ENCODE measurements around the gene BMPR1A.
"Not testable (repeated sequence)": the region's sequence is repeated elsewhere in the genome, so short reads cannot be mapped to it uniquely, and the experiment has no call there.

Gene BMPR1A

DNA sequence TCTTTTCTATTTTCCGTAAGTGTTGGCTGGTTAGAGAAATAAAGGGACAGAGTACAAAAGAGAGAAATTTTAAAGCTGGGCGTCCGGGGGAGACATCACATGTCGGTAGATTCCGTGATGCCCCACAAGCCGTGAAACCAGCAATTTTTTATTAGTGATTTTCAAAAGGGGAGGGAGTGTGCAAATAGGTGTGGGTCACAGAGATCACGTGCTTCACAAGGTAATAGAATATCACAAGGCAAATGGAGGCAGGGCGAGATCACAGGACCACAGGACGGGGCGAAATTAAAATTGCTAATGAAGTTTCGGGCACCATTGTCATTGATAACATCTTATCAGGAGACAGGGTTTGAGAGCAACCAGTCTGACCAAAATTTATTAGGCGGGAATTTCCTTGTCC is 97.2 kb downstream of the BMPR1A start:
- H3K4me3 Mint-ChIP-seq; H3K9me3 Mint-ChIP-seq; H3K27me3 Mint-ChIP-seq; H3K27ac Mint-ChIP-seq; H3K4me1 Mint-ChIP-seq (ENCODE audit: low read depth): not testable (repeated sequence)
- peaks cover 14% of the 10 kb centered on the region for H3K36me3 Mint-ChIP-seq (ENCODE audit: low read depth)

GRCh38 chr10:86855513-86855912 is 99.1 kb downstream of the BMPR1A start:
- no peaks in the 10 kb centered on the region for H3K27me3 Mint-ChIP-seq
- H3K4me3 Mint-ChIP-seq, result no peak overlapping the region
- H3K36me3 Mint-ChIP-seq (ENCODE audit: low read depth), result peaks cover 14% of the 10 kb centered on the region
- H3K9me3 Mint-ChIP-seq, result peaks cover 4% of the 10 kb centered on the region
- no peaks in the 10 kb centered on the region for H3K4me1 Mint-ChIP-seq (ENCODE audit: low read depth)
- no peak overlapping the region for H3K27ac Mint-ChIP-seq

- Mint-ChIP-seq H3K36me3 (ENCODE audit: low read depth) (peaks cover 14% of the 10 kb centered on the region), H3K9me3 (peaks cover 4% of the 10 kb centered on the region), H3K4me3 (no peak overlapping the region), H3K27me3 (no peaks in the 10 kb centered on the region), H3K27ac (no peak overlapping the region), H3K4me1 (ENCODE audit: low read depth) (no peaks in the 10 kb centered on the region)
These were observed 99.7 kb downstream of the BMPR1A start for GRCh38 chr10:86856156-86856555.

- Mint-ChIP-seq H3K36me3 (ENCODE audit: low read depth) (peaks cover 4% of the 10 kb centered on the region), H3K4me3 (no peak overlapping the region), H3K27me3 (no peaks in the 10 kb centered on the region)
These were observed 100.8 kb downstream of the BMPR1A start for GRCh38 chr10:86857128-86857721.

GRCh38 chr10:86858011-86858410 is 101.6 kb downstream of the BMPR1A start:
- Mint-ChIP-seq H3K27me3 (no peaks in the 10 kb centered on the region), H3K4me1 (ENCODE audit: low read depth) (no peaks in the 10 kb centered on the region), H3K4me3 (no peak overlapping the region), H3K27ac (no peak overlapping the region), H3K36me3 (ENCODE audit: low read depth) (peaks cover 4% of the 10 kb centered on the region), H3K9me3 (no peaks in the 10 kb centered on the region)

More at GRCh38 chr10:86857128-86857721, 100.8 kb downstream of the BMPR1A start:
- H3K4me1 Mint-ChIP-seq (ENCODE audit: low read depth), result no peaks in the 10 kb centered on the region
- no peaks in the 10 kb centered on the region for H3K9me3 Mint-ChIP-seq
- no peak overlapping the region for H3K27ac Mint-ChIP-seq

- Mint-ChIP-seq H3K27ac (no peak overlapping the region), H3K36me3 (ENCODE audit: low read depth) (no peaks in the 10 kb centered on the region), H3K4me3 (no peak overlapping the region), H3K9me3 (no peaks in the 10 kb centered on the region), H3K27me3 (no peaks in the 10 kb centered on the region), H3K4me1 (ENCODE audit: low read depth) (no peaks in the 10 kb centered on the region)
These were observed 104.9 kb downstream of the BMPR1A start for GRCh38 chr10:86861351-86861750.

- no peaks in the 10 kb centered on the region for H3K4me1 Mint-ChIP-seq (ENCODE audit: low read depth)
- no peak overlapping the region for H3K27ac Mint-ChIP-seq
- no peaks in the 10 kb centered on the region for H3K9me3 Mint-ChIP-seq
- H3K36me3 Mint-ChIP-seq (ENCODE audit: low read depth), result no peaks in the 10 kb centered on the region
- no peak overlapping the region for H3K4me3 Mint-ChIP-seq
- no peaks in the 10 kb centered on the region for H3K27me3 Mint-ChIP-seq
These were observed 106.0 kb downstream of the BMPR1A start for GRCh38 chr10:86862373-86862772.

DNA sequence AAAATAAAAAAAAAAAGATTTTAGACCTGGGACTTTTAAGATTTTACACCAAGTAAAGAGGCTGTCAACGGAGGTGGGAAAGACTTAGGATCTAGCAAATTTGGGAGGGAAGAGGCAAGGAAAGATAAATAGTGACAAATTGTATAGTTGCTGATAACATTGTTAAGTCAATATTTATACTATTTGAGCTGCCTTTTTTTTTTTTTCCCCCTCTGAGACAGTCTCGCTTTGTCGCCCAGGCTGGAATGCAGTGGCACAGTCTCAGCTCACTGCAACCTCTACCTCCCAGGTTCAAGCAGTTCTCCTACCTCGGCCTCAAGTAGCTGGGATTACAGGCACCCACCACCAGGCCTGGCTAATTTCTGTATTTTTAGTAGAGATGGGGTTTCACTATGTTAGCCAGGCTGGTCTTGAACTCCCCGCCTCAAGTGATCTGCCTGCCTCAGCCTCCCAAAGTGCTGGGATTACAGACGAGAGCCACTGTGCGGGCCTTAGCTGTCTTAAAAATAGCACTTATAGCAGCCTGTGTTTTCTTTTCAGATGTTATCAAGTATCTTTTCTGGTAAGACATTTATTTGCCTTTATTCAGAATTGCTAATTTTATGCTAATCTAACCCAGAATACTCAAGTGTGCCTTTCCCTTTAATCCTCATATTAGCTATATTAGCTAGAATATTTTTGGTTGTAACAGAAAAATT is 106.5 kb downstream of the BMPR1A start:
- H3K4me3 Mint-ChIP-seq, result no peak overlapping the region
- H3K27me3 Mint-ChIP-seq, result no peaks in the 10 kb centered on the region
- no peaks in the 10 kb centered on the region for H3K36me3 Mint-ChIP-seq (ENCODE audit: low read depth)
- H3K9me3 Mint-ChIP-seq, result no peaks in the 10 kb centered on the region
- no peaks in the 10 kb centered on the region for H3K4me1 Mint-ChIP-seq (ENCODE audit: low read depth)
- H3K27ac Mint-ChIP-seq, result no peak overlapping the region

DNA sequence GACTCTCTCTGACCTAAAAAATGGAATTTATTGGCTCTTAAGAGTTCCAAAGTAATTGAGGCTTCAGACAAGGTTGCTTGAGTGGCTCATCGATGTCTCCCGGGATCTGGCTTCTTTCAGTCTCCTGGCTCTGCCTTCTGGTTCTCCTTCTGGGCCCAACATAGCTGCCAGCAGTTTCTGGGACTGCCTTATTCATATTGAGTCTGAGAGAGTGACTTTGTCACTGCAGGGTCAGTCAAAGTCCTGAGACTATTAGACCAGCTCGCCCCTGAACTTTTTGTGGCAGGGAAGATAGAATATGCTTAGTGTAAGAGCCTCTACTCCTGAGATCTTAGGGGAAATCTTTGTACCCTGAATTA is 107.0 kb downstream of the BMPR1A start:
- no peak overlapping the region for H3K27ac Mint-ChIP-seq
- H3K9me3 Mint-ChIP-seq, result no peaks in the 10 kb centered on the region
- H3K4me1 Mint-ChIP-seq (ENCODE audit: low read depth), result no peaks in the 10 kb centered on the region
- no peaks in the 10 kb centered on the region for H3K36me3 Mint-ChIP-seq (ENCODE audit: low read depth)
- no peak overlapping the region for H3K4me3 Mint-ChIP-seq
- no peaks in the 10 kb centered on the region for H3K27me3 Mint-ChIP-seq

- H3K9me3 Mint-ChIP-seq; H3K4me1 Mint-ChIP-seq (ENCODE audit: low read depth); H3K4me3 Mint-ChIP-seq; H3K27ac Mint-ChIP-seq; H3K36me3 Mint-ChIP-seq (ENCODE audit: low read depth); H3K27me3 Mint-ChIP-seq: not testable (repeated sequence)
These were observed 108.8 kb downstream of the BMPR1A start for GRCh38 chr10:86865011-86865811.

GRCh38 chr10:86867149-86867548 is 110.7 kb downstream of the BMPR1A start:
- Mint-ChIP-seq H3K27ac (no peak overlapping the region), H3K27me3 (no peaks in the 10 kb centered on the region), H3K4me3 (no peak overlapping the region), H3K4me1 (ENCODE audit: low read depth) (no peaks in the 10 kb centered on the region), H3K36me3 (ENCODE audit: low read depth) (no peaks in the 10 kb centered on the region), H3K9me3 (no peaks in the 10 kb centered on the region)

DNA sequence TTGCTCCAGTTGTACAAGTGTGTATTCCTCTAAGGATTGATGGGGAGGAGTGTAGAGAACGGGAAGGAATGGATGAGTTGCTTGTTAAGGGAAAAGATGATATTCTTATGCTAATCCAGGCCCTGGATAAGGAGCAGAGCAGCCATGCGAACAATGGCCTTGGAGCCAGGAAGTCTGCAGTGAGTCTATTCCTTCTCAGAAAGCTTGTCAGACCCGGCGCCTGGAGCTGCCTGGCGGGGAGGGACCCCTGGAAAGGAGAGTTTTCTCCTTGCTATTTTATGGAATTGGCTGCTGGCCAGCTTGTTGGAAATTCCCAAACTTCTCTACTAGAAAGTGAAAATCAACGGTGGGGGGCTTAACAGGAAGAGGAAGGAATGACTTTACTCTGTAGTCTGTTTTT is 111.9 kb downstream of the BMPR1A start:
- Mint-ChIP-seq H3K4me3 (no peak overlapping the region), H3K9me3 (no peaks in the 10 kb centered on the region), H3K27me3 (no peaks in the 10 kb centered on the region), H3K27ac (no peak overlapping the region), H3K4me1 (ENCODE audit: low read depth) (no peaks in the 10 kb centered on the region), H3K36me3 (ENCODE audit: low read depth) (no peaks in the 10 kb centered on the region)

- Mint-ChIP-seq H3K4me1 (ENCODE audit: low read depth) (no peaks in the 10 kb centered on the region), H3K4me3 (no peak overlapping the region), H3K27me3 (no peaks in the 10 kb centered on the region), H3K9me3 (no peaks in the 10 kb centered on the region), H3K36me3 (ENCODE audit: low read depth) (no peaks in the 10 kb centered on the region), H3K27ac (no peak overlapping the region)
These were observed 114.3 kb downstream of the BMPR1A start for GRCh38 chr10:86870679-86871078.

DNA sequence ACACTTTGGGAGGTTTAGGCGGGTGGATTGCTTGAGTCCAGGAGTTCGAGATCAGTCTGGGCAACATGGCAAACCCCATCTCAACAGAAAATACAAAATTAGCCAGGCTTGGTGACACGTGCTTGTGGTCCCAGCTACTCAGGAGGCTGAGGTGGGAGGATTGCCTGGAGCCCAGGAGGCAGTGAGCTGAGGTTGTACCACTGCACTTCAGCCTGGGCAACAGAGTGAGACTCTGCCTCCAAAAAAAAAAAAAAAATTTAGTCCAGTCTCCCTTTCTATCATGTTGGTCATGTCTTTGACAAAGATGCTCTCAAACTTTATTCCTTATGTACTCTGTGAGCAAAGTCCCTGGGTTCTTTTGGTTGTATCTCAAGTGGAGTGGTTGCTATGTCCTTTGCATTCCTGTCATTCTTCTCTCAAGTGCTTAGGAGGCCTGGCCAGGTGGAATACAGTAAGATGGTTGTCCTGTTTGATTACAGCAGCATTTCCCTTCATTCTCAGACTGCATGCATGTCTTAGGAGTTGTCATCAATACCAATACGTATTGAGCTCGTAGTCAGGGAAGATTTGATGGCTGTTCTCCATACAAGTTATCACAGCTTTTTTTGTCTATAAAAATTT is 115.3 kb downstream of the BMPR1A start:
- no peaks in the 10 kb centered on the region for H3K27me3 Mint-ChIP-seq
- H3K36me3 Mint-ChIP-seq (ENCODE audit: low read depth), result no peaks in the 10 kb centered on the region
- H3K4me1 Mint-ChIP-seq (ENCODE audit: low read depth), result no peaks in the 10 kb centered on the region
- H3K4me3 Mint-ChIP-seq, result no peak overlapping the region
- no peak overlapping the region for H3K27ac Mint-ChIP-seq
- H3K9me3 Mint-ChIP-seq, result no peaks in the 10 kb centered on the region

DNA sequence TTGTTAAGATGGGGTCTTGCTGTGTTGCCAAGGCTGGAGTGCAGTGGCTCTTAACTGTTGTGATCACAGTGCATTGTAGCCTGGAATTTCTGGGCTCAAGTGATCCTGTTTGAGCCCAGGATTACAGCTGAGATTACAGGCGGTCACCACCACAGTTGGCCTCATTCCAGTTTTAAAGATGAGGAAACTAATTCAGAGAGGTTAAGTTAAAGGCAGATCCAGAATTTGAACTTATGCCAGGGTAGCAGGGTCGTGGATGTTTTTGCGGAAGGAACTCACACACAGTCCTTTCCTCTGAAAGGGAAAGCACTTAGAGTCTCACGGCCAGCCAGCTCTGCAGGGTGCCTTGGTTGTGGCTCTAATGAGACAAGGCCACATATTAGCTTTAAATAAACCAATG is 116.3 kb downstream of the BMPR1A start:
- H3K27ac Mint-ChIP-seq, result no peak overlapping the region

More for the DNA sequence above, 116.3 kb downstream of the BMPR1A start:
- Mint-ChIP-seq H3K4me1 (ENCODE audit: low read depth) (no peaks in the 10 kb centered on the region), H3K36me3 (ENCODE audit: low read depth) (no peaks in the 10 kb centered on the region), H3K9me3 (no peaks in the 10 kb centered on the region), H3K4me3 (no peak overlapping the region), H3K27me3 (no peaks in the 10 kb centered on the region)

Measured in stimulated activated naive CD8-positive, alpha-beta T cell treated with anti-CD3 and anti-CD28 coated beads, Interleukin-15, Interleukin-2, amounts not matched to agents 100 ng/mL and 50 ng/mL, for 24 hours (primary cell).